GM12875 (cell line): Measurements from ENCODE around the gene PDE10A.

Source experiments
- H3K4me3 ChIP-seq: one replicate; pipeline ENCODE4 v1.5.1; 2011; ENCODE audit warnings: low read depth, low read length, control low read depth
- CTCF ChIP-seq: IDR thresholded peaks from 2 replicates; pipeline ENCODE4 v1.5.1; 2011; ENCODE audit warnings: low read depth, mild to moderate bottlenecking, control low read depth, inconsistent platforms, low read length, moderate library complexity, borderline replicate concordance; ENCODE audit not compliant: insufficient read depth

Gene PDE10A

GRCh38 chr6:165656581-165657324, 6.3 kb downstream of the PDE10A start:
- H3K4me3 ChIP-seq = no peak overlapping the region
- no peak for TF ChIP-seq CTCF

- H3K4me3 ChIP-seq = no peak overlapping the region
- TF ChIP-seq CTCF = no peak
These were observed 7.8 kb downstream of the PDE10A start for GRCh38 chr6:165655191-165655590.

GRCh38 chr6:165654144-165654543, 8.9 kb downstream of the PDE10A start:
- H3K4me3 ChIP-seq = no peak overlapping the region
- TF ChIP-seq CTCF = no peak

GRCh38 chr6:165653607-165654006, 9.4 kb downstream of the PDE10A start:
- H3K4me3 ChIP-seq = no peak overlapping the region
- no peak for TF ChIP-seq CTCF

- H3K4me3 ChIP-seq = no peak overlapping the region
- TF ChIP-seq CTCF = no peak
These were observed 9.8 kb downstream of the PDE10A start for GRCh38 chr6:165653196-165653595.

GRCh38 chr6:165652766-165653165, 10.3 kb downstream of the PDE10A start:
- no peak overlapping the region for H3K4me3 ChIP-seq
- TF ChIP-seq CTCF = no peak
